HG03066 (cell line): ENCODE results near the gene TMEM242.

Experiments
- ATAC-seq: cut with Tn5 transposase; IDR thresholded peaks from one replicate; pipeline ENCODE4 v1.9.1; 2021; ENCODE audit warnings: low read depth; ENCODE audit not compliant: unreplicated experiment

The TMEM242 gene

GRCh38 chr6:157258878-157259277 is 64.4 kb downstream of the TMEM242 start:
- no peak for ATAC-seq

GRCh38 chr6:157255079-157255478 is 68.2 kb downstream of the TMEM242 start:
- ATAC-seq, result no peak

GRCh38 chr6:157254538-157254937 is 68.8 kb downstream of the TMEM242 start:
- ATAC-seq, result no peak

- ATAC-seq, result no peak
Measured at GRCh38 chr6:157253699-157254098, 69.6 kb downstream of the TMEM242 start.

GRCh38 chr6:157253017-157253416 is 70.3 kb downstream of the TMEM242 start:
- ATAC-seq, result no peak

GRCh38 chr6:157251586-157252247 is 71.6 kb downstream of the TMEM242 start:
- no peak for ATAC-seq

GRCh38 chr6:157249826-157250225 is 73.5 kb downstream of the TMEM242 start:
- ATAC-seq, result no peak

GRCh38 chr6:157248264-157248663 is 75.1 kb downstream of the TMEM242 start:
- no peak for ATAC-seq

GRCh38 chr6:157246771-157247484 is 76.4 kb downstream of the TMEM242 start:
- no peak for ATAC-seq

- no peak for ATAC-seq
Measured at GRCh38 chr6:157246048-157246630, 77.2 kb downstream of the TMEM242 start.

GRCh38 chr6:157245436-157245835 is 77.9 kb downstream of the TMEM242 start:
- no peak for ATAC-seq

- no peak for ATAC-seq
Measured at GRCh38 chr6:157244780-157245179, 78.5 kb downstream of the TMEM242 start.

GRCh38 chr6:157244175-157244574 is 79.1 kb downstream of the TMEM242 start:
- no peak for ATAC-seq

GRCh38 chr6:157242791-157243190 is 80.5 kb downstream of the TMEM242 start:
- no peak for ATAC-seq

GRCh38 chr6:157240960-157241311 is 82.4 kb downstream of the TMEM242 start:
- ATAC-seq, result no peak

- no peak for ATAC-seq
Measured at GRCh38 chr6:157240059-157240959, 83.0 kb downstream of the TMEM242 start.

GRCh38 chr6:157239671-157240058 is 83.7 kb downstream of the TMEM242 start:
- no peak for ATAC-seq
